ENCODE results near the gene ATP2B2.

DNA sequence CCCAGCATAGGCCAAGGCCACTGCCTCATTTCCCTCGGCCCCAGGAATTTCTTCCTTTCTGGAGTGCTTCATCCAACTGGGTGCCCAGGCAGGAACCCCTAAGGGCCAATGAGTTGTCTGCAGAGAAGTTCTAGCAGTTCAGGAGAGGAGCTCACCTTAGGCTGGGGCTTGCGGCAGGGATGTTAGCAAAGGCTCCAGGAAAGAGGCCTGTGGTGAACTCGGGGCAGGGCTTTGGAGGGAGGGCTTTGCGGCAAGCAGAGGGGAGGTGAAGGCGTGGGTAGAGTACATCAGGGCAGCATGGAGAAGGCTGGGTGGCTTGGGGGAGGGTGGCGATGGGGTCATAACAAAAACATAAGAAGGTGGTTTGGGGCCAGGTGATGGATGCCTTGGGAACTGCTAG is 213.7 kb downstream of the ATP2B2 start:
- no peak for TF ChIP-seq EZH2 (IDR thresholded peaks at IDR 0.05; ENCODE audit: borderline replicate concordance, low read depth, low read length, severe bottlenecking)
- TF ChIP-seq, protein P1, sequence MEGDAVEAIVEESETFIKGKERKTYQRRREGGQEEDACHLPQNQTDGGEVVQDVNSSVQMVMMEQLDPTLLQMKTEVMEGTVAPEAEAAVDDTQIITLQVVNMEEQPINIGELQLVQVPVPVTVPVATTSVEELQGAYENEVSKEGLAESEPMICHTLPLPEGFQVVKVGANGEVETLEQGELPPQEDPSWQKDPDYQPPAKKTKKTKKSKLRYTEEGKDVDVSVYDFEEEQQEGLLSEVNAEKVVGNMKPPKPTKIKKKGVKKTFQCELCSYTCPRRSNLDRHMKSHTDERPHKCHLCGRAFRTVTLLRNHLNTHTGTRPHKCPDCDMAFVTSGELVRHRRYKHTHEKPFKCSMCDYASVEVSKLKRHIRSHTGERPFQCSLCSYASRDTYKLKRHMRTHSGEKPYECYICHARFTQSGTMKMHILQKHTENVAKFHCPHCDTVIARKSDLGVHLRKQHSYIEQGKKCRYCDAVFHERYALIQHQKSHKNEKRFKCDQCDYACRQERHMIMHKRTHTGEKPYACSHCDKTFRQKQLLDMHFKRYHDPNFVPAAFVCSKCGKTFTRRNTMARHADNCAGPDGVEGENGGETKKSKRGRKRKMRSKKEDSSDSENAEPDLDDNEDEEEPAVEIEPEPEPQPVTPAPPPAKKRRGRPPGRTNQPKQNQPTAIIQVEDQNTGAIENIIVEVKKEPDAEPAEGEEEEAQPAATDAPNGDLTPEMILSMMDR (IDR thresholded peaks at IDR 0.05; ENCODE audit: borderline replicate concordance, extremely low read depth, low read length, poor library complexity, severe bottlenecking): no peak
